Activated CD4-positive, CD25-positive, alpha-beta regulatory T cell treated with anti-CD3 and anti-CD28 coated beads, Interleukin-2, amount 50 U/mL, for 24 hours (primary cell): ENCODE results near the gene RAB11FIP4.
A peak's percentile ranks its signal among the peaks of the same experiment; 100 is the strongest.

Source experiments
- ATAC-seq, 2 donors: fragments of 150-1000 bp; cut with Tn5 transposase; one replicate each; pipeline ENCODE4 v1.10.0; 2021; ENCODE audit warnings: mild to moderate bottlenecking in 1 of 2, moderate library complexity in 1 of 2

RAB11FIP4 gene

GRCh38 chr17:31572341-31572740 lies 180.9 kb downstream of the RAB11FIP4 start:
- ATAC-seq, result no peak

DNA sequence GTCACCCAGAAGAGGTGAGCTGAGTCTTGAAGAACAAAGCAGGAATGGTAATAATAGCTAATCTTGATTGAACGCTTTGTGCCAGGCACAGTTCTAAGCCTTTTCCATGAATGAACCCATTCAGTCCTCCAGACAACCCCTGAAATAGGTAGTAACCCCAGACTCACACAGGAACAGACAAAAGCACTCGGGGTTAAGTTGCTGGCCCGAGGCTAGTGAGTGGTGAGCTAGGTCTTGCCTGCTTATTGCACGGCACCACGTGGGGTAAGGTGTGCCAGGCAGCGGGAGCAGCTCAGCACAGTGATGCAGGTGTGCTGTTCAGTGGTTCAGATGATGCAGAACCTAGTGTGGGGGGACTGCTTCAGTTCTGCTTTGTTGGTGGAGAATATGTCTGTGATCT lies 181.6 kb downstream of the RAB11FIP4 start:
- ATAC-seq, result no peak

DNA sequence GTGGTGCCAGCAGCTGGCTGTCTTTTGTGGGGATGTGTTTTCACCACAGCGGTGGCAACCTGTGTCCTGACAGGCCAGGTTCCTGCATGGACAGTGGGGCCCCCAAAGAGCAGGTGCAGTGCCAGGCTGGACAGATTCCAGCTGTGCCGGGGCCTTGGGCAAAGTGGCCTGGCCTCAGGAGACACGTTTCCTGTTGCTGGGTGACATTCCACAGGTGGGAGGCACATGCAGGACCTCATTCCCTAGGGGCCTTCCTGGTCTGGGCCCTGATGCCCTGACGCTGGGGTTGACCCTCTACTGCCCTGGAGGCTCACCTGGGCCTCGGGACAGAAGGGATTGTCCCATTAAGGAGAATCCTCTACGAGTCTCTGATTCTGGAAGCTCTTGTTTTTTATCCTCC lies 182.4 kb downstream of the RAB11FIP4 start:
- no peak for ATAC-seq

DNA sequence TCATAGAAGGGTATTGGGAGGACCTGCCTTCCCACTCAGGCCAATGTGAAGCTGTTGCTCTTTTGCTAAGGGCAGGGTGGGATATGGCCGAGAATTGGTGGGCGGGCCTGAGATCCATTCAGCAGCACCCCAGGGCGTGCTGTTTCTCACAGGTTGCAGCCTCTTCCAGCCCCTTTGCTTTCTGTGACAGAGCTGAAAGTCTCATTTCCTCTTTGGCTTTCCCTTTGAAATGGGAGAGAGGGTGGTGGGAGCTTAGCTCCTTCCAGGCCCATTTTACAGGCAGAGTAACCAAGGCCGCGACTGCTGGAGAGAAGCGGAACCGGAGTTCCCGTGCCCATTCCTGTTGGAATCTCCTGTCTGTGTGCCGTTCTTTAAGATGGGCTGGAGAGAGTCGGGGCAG lies 183.0 kb downstream of the RAB11FIP4 start:
- ATAC-seq, result peak in 1 of 2 donors; percentile 13

- no peak for ATAC-seq
These were observed 183.6 kb downstream of the RAB11FIP4 start for GRCh38 chr17:31575043-31575442.

DNA sequence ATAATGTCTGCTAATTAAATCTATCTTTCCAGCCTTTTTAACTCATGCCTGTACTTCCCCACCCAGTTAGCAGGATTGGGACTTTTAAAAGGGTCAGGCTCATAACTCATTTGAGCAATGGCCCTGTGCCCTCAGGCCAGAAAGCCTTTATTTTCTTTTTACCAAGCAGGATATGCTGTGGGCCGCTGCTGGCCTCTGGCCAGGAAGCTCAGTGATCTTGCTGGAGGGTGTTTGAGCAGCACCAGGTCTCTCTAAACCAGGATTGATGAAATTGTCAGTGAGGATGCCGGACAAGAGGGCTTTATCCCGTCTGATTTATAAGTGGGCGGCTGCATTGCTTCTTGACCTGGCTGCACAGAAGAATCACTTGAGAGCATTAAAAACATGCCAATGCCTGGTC lies 187.8 kb downstream of the RAB11FIP4 start:
- ATAC-seq, result no peak

- no peak for ATAC-seq
These were observed 188.8 kb downstream of the RAB11FIP4 start for GRCh38 chr17:31580316-31580705.

DNA sequence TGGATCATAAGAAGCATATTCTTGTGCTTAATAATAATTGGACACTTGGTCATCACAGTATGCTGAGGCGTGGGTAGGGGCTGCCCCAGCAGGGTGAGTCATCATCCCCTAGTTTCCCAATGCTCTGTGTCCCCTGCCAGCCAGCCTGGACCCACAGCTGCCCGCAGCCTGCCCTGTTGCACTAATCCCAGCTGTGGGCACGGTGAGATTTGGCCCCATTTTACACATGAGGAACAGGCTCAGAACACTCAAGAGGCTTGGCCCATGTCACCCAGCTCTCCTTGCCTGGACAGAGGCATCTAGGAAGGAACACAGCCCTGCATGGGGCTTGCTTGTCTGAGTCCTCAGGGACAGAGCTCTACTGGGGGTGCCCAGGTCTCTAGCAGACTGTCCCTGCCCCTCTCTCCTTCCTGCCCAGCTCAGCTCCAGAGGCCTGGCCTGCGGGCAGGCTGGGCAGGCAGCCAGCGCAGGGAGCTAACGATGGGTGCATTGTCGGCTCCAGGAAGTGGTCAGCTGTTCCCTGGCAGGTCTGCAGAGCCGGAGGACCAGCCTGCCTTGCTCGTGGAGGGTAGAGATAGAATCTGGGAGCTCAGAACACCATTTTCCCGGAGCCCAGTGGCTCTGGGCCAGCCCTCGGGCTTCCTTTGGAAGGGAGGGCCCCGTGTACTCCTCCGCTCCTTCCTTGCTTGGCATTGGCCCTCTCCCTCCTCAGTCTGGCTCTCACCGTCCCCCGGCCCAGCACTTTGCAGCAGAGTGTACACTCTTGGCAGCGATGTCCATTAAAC lies 189.4 kb downstream of the RAB11FIP4 start:
- peak; percentile 61 to 62 for ATAC-seq

DNA sequence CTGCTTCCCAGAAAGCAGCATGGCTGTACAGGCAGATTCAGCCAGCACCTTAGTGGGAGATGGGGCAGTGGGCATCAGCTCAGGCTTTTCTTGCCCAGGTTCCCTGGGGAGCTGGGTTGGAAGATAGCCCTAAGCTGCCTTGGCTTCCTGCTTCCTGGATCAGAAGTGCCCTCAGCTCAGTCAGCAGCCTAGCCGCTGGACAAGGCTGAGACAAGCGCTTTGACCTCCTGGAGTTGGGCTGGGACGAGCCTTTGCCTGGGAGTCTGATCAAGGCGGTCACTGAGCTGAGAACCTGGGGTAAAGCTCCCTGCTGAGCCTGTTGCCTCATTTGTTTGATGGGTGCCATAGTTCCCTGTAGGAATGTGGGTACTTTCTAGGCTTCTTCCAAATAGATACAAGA lies 190.0 kb downstream of the RAB11FIP4 start:
- no peak for ATAC-seq

DNA sequence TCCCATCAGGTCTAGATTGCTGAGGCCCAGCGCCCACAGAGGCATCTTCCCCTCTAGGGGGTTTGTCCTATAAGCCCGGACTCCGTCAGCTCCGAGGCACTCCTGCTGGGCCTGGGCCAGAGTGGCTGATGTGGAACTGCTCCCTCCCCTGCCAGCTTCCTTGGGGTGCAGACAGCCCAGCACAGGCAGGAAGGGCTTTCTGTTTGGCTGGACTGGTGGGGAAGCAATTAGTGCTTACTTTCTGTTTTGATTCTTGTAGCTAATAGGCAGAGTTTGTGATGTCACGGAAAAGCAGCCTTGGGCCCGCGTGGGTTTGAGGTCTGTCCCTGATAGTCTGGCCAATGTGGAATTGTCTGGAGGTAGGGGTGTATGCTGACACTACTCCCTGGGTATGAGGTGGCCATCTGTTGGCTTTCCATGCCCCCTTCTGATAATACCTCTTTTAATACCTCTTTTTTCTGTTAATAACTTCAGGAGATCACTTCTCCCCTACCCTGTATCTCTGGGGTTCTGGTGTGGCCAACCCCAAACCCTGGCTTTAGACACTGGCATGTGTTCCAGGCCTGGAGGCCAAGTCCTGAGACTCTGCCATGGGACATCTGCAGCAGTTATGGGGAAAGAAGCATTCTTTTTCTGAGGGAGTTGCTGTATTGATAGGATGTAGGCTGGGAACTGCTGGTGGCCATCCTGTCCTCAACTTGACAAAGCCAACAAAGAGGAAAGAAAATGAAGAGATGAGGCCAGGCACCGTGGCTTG lies 190.9 kb downstream of the RAB11FIP4 start:
- peak in 1 of 2 donors; percentile 35 for ATAC-seq

DNA sequence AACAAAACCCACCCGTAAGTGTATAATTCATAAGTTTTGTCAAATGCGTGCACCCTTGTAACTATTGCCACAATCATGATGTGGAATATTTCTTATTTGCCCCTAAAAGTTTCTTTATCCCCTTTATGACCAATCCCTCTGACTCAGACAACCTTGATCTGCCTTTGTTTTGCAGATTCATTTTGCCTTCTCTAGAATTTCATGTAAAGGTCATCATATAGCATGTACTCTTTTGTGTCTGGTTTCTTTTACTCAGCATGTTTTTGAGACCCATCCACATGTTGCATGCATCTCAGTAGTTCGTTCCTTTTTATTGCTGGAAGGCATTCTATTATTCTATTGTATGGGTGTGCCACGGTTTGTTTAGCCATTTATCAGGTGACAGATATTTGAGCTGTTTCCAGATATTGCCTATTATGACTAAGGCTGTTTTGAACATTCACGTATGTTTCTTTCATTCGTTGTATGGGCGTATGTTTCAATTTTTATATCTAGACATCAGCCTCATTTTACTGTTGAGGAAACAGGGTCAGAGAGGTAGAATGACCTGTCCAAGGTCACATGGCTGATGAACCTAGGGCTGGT lies 192.4 kb downstream of the RAB11FIP4 start:
- no peak for ATAC-seq

DNA sequence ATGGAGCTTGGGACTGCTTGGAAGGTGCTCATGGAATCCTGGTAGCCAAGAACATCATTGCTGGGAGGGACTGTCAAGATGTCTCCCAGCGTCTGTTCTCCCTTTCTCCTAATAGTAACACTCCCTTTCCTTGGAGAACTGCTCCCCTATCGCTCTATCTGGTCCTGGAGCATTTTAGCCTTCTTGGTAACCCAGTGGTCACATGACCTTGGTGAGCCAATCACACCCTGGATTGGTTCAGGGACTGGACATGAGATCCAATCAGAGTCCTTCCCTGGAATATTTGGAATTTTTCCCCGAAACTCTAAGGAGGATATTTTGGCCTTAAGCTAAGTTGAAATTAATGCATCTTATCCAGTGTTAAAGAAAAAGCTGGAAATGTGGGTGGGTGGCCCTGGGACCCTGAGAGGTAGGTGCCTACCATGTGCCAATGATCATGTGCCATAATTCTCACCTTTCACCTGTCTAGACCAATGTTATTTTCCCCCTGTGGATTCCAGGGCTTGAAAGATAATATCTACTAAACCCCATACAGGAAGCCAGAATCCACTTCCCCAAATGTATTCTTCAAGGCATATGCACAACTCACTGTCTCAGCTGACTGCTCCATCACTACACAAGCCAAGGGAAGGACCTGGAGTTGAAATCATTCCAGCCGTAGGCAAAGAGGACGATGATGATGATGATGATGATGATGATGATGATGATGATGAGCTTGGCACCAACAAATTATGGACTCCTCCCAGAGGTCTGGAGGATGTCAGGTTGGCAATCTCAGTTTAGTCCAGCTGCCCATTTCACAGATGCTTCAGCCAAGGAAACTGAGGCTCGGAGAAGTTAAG lies 193.2 kb downstream of the RAB11FIP4 start:
- ATAC-seq, result no peak

DNA sequence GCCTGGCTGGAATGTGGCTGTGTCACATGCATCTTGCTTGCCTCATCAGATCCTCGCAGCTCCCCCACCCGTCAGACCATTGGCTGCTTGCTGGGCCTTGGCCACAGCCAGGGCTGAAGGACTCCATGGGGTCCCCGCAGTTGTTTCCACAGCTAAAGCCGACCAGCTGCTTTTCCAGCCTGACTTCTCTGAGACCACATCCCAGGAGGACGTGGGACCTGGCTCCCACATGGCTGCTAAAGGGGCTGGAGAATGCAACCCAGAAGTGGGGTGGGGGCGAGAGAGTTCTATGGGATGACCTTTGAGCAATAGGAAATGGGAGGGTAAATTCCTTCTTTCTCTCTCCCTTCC lies 193.8 kb downstream of the RAB11FIP4 start:
- no peak for ATAC-seq

- no peak for ATAC-seq
These were observed 195.5 kb downstream of the RAB11FIP4 start for GRCh38 chr17:31586946-31587345.

GRCh38 chr17:31587462-31587861 lies 196.0 kb downstream of the RAB11FIP4 start:
- no peak for ATAC-seq
